OCI-LY1 (cell line): ENCODE results near the gene PRR5L.

Source experiments
- CTCF ChIP-seq: fragments of 200-600 bp; sonication (generic), shearing (Covaris generic); IDR thresholded peaks from 2 replicates; pipeline ENCODE4 v1.5.1; 2017; ENCODE audit warnings: mild to moderate bottlenecking, antibody characterized with exemption, low read length, moderate library complexity, mixed read lengths
- EZH2 ChIP-seq: fragments of 200-600 bp; sonication (generic), shearing (Covaris generic); IDR thresholded peaks from 2 replicates; pipeline ENCODE4 v1.8.0; 2017; ENCODE audit warnings: borderline replicate concordance, mixed run types, mild to moderate bottlenecking, antibody characterized with exemption, low read length, moderate library complexity, mixed read lengths

DNA sequence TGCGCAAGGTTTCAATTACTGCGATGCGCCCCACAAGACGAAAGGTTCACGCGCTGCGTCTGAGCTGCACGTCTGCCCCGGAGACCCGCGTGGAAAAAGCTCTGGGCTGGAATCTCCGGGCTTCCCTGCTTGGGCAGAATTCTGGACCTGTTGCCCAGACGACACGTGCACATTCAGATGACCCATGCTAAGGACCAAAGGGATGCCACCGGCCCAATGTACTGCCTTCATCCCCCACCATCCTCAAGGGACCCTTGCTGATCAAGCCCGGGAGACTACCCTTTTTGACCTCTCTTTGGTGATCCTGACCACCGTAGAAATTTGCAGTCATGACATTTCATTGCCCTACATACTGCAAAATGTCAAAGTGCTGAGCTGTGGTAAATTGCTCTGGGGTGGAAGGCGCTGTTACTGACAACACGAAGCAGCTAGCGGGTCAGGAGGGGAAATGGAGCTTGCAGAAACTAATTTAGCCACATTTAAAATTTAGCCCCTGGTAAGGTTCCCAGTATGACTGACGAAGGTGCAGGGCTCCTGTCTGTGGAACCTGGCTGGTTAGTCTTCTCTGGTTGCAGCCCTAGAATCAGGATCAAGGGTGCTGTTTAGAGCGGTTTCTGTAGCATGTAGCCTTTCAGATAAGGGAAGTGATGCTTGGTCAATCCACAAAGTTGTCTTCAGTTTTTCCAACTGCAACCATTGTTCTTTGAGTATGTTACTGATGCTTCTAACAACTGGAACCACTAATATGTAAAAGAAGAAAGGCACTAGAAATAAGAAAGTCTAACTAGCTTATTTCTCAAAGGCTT lies 81.9 kb downstream of the PRR5L start:
- TF ChIP-seq CTCF: no peak
- TF ChIP-seq EZH2: no peak
